GM18909 (cell line): ENCODE results near the gene MUC5AC.
"Not testable (repeated sequence)": the region's sequence is repeated elsewhere in the genome, so short reads cannot be mapped to it uniquely, and the experiment has no call there.

Experiments used
- ATAC-seq: cut with Tn5 transposase; IDR thresholded peaks from one replicate; pipeline ENCODE4 v1.9.1; 2021; ENCODE audit warnings: mild to moderate bottlenecking; ENCODE audit not compliant: unreplicated experiment, poor library complexity

Gene MUC5AC

GRCh38 chr11:1231396-1232020 is 73.8 kb downstream of the MUC5AC start:
- ATAC-seq: no peak

- ATAC-seq: no peak
These were observed 74.5 kb downstream of the MUC5AC start for GRCh38 chr11:1232021-1232882.

- ATAC-seq: no peak
These were observed 75.1 kb downstream of the MUC5AC start for GRCh38 chr11:1232883-1233321.

- ATAC-seq: no peak
These were observed 75.7 kb downstream of the MUC5AC start for GRCh38 chr11:1233351-1234053.

- ATAC-seq: no peak
These were observed 76.4 kb downstream of the MUC5AC start for GRCh38 chr11:1234054-1234720.

- ATAC-seq: no peak
These were observed 77.1 kb downstream of the MUC5AC start for GRCh38 chr11:1234771-1235305.

GRCh38 chr11:1235306-1235900 is 77.7 kb downstream of the MUC5AC start:
- ATAC-seq: no peak

- ATAC-seq: no peak
These were observed 78.2 kb downstream of the MUC5AC start for GRCh38 chr11:1235901-1236315.

GRCh38 chr11:1236316-1237127 is 78.8 kb downstream of the MUC5AC start:
- ATAC-seq: no peak

- ATAC-seq: no peak
These were observed 79.4 kb downstream of the MUC5AC start for GRCh38 chr11:1237128-1237580.

GRCh38 chr11:1237851-1238250 is 80.1 kb downstream of the MUC5AC start:
- ATAC-seq: no peak

GRCh38 chr11:1238767-1239595 is 81.2 kb downstream of the MUC5AC start:
- ATAC-seq: no peak

- no peak for ATAC-seq
These were observed 81.9 kb downstream of the MUC5AC start for GRCh38 chr11:1239596-1240205.

GRCh38 chr11:1240771-1241170 is 83.0 kb downstream of the MUC5AC start:
- no peak for ATAC-seq

- ATAC-seq: no peak
These were observed 84.0 kb downstream of the MUC5AC start for GRCh38 chr11:1241706-1242105.

GRCh38 chr11:1242289-1242688 is 84.5 kb downstream of the MUC5AC start:
- ATAC-seq: no peak

- ATAC-seq: not testable (repeated sequence)
These were observed 85.0 kb downstream of the MUC5AC start for GRCh38 chr11:1242751-1243150.

GRCh38 chr11:1243521-1243920 is 85.8 kb downstream of the MUC5AC start:
- not testable (repeated sequence) for ATAC-seq
